ENCODE measurements around the gene MUSTN1.

The MUSTN1 gene

GRCh38 chr3:52831500-52832301 lies 3.1 kb downstream of the MUSTN1 start:
- peak; percentile 66 for DNase-seq

GRCh38 chr3:52830535-52831258 lies 4.1 kb downstream of the MUSTN1 start, which contains the start of gene ITIH4:
Gene ITIH4 (minus strand): TSS chr3:52830672. CDS start chr3:52830642, 30 bp downstream.
- no peak for DNase-seq

- DNase-seq, result no peak
These were observed 4.8 kb downstream of the MUSTN1 start for GRCh38 chr3:52829906-52830463.

GRCh38 chr3:52829482-52829881 lies 5.3 kb downstream of the MUSTN1 start:
- no peak for DNase-seq

- DNase-seq, result no peak
These were observed 6.9 kb downstream of the MUSTN1 start for GRCh38 chr3:52827866-52828376.

GRCh38 chr3:52827441-52827840 lies 7.4 kb downstream of the MUSTN1 start:
- DNase-seq, result peak; percentile 13

GRCh38 chr3:52824037-52824436 lies 10.8 kb downstream of the MUSTN1 start:
- no peak for DNase-seq

GRCh38 chr3:52822363-52822762 lies 12.5 kb downstream of the MUSTN1 start:
- no peak for DNase-seq

- DNase-seq, result no peak
These were observed 14.1 kb downstream of the MUSTN1 start for GRCh38 chr3:52820736-52821135.

GRCh38 chr3:52819936-52820335 lies 14.9 kb downstream of the MUSTN1 start:
- DNase-seq, result no peak

GRCh38 chr3:52817860-52818259 lies 17.0 kb downstream of the MUSTN1 start:
- DNase-seq, result no peak

- DNase-seq, result no peak
These were observed 17.6 kb downstream of the MUSTN1 start for GRCh38 chr3:52817221-52817620.

- no peak for DNase-seq
These were observed 18.2 kb downstream of the MUSTN1 start for GRCh38 chr3:52816654-52817053.

- no peak for DNase-seq
These were observed 18.6 kb downstream of the MUSTN1 start for GRCh38 chr3:52816199-52816598.

- DNase-seq, result no peak
These were observed 21.0 kb downstream of the MUSTN1 start for GRCh38 chr3:52813810-52814209.

- DNase-seq, result no peak
These were observed 23.3 kb downstream of the MUSTN1 start for GRCh38 chr3:52811452-52812011.

GRCh38 chr3:52810923-52811322 lies 23.9 kb downstream of the MUSTN1 start:
- DNase-seq, result no peak

GRCh38 chr3:52809662-52810377 lies 25.0 kb downstream of the MUSTN1 start:
- DNase-seq, result no peak

GRCh38 chr3:52809149-52809548 lies 25.7 kb downstream of the MUSTN1 start:
- DNase-seq, result no peak

- DNase-seq, result no peak
These were observed 29.4 kb downstream of the MUSTN1 start for GRCh38 chr3:52805270-52806039.

GRCh38 chr3:52801839-52802238 lies 33.0 kb downstream of the MUSTN1 start:
- peak; percentile 13 for DNase-seq

- DNase-seq, result no peak
These were observed 34.7 kb downstream of the MUSTN1 start for GRCh38 chr3:52800079-52800478.
